HepG2 (cell line): ENCODE data around the gene CTXN1. TPM values are rescaled to one million over a fixed set of nuclear protein-coding genes. Genes with fewer than 3 reads are reported as not detected.

ENCODE experiments used
- AKNA ChIP-seq: sonication (generic); formaldehyde crosslinking; IDR thresholded peaks from 2 replicates; pipeline ENCODE4 v1.4.0; 2020; ENCODE audit warnings: missing genetic modification reagents, borderline replicate concordance
- BHLHE40 ChIP-seq: IDR thresholded peaks from 2 replicates; pipeline ENCODE4 v1.6.1; 2011; ENCODE audit warnings: low read length, improper control_type of control experiment
- CBFB ChIP-seq: sonication (generic); formaldehyde crosslinking; IDR thresholded peaks from 2 replicates; pipeline ENCODE4 v1.4.0; 2020; ENCODE audit warnings: missing genetic modification reagents
- DBP ChIP-seq: sonication (generic); formaldehyde crosslinking; IDR thresholded peaks from 2 replicates; pipeline ENCODE4 v1.4.0; 2020; ENCODE audit warnings: missing genetic modification reagents; ENCODE audit errors: not compliant biosample characterization
- ETV5 ChIP-seq: IDR thresholded peaks from 2 replicates; pipeline ENCODE4 v1.6.1; 2018; ENCODE audit warnings: missing biosample characterization, missing genetic modification reagents, inconsistent platforms, borderline replicate concordance
- ETV6 ChIP-seq: sonication (generic); formaldehyde crosslinking; conservative IDR thresholded peaks from 2 replicates; pipeline ENCODE4 v1.4.0; 2020; ENCODE audit warnings: missing genetic modification reagents
- GPN1 ChIP-seq: sonication (generic); formaldehyde crosslinking; IDR thresholded peaks from 2 replicates; pipeline ENCODE4 v1.5.1; 2020; ENCODE audit warnings: missing genetic modification reagents, borderline replicate concordance
- HNF4G ChIP-seq, 2 experiments: sonication (generic) in 1 of 2; formaldehyde crosslinking in 1 of 2; IDR thresholded peaks; 2 replicates each; pipeline versions ENCODE4 v1.4.0 to v1.6.1; 2011 to 2020; ENCODE audit warnings: borderline replicate concordance in 2 of 2, low read depth in 2 of 2, mild to moderate bottlenecking in 2 of 2, low read length in 1 of 2, missing genetic modification reagents in 1 of 2, moderate library complexity in 1 of 2
- IRF9 ChIP-seq: sonication (generic); formaldehyde crosslinking; IDR thresholded peaks from 2 replicates; pipeline ENCODE4 v1.8.0; 2022; ENCODE audit warnings: missing genetic modification reagents, mild to moderate bottlenecking, borderline replicate concordance
- MTA1 ChIP-seq: sonication (generic); formaldehyde crosslinking; IDR thresholded peaks from 2 replicates; pipeline ENCODE4 v1.4.0; 2020; ENCODE audit warnings: missing genetic modification reagents, mild to moderate bottlenecking, borderline replicate concordance
- NFE2 ChIP-seq: sonication (generic); formaldehyde crosslinking; IDR thresholded peaks from 2 replicates; pipeline ENCODE4 v1.4.0; 2020; ENCODE audit warnings: missing genetic modification reagents
- POLR2AphosphoS5 ChIP-seq: IDR thresholded peaks from 2 replicates; pipeline ENCODE4 v1.6.1; 2012; ENCODE audit warnings: low read depth, low read length
- PPARG ChIP-seq: conservative IDR thresholded peaks from 2 replicates; pipeline ENCODE4 v1.6.1; 2016; ENCODE audit warnings: missing biosample characterization, missing genetic modification reagents
- ZBTB39 ChIP-seq: sonication (generic); formaldehyde crosslinking; IDR thresholded peaks from 2 replicates; pipeline ENCODE4 v1.5.0; 2020; ENCODE audit warnings: missing genetic modification reagents
- ZMAT3 ChIP-seq: sonication (generic); formaldehyde crosslinking; conservative IDR thresholded peaks from 2 replicates; pipeline ENCODE4 v1.7.0; 2021; ENCODE audit warnings: missing genetic modification reagents
- ZNF12 ChIP-seq: sonication (generic); formaldehyde crosslinking; IDR thresholded peaks from 2 replicates; pipeline ENCODE4 v1.5.0; 2020; ENCODE audit warnings: missing genetic modification reagents
- ZNF44 ChIP-seq: sonication (generic); formaldehyde crosslinking; IDR thresholded peaks from 2 replicates; pipeline ENCODE4 v1.5.1; 2020; ENCODE audit warnings: mild to moderate bottlenecking, missing genetic modification reagents
- polyA plus RNA-seq, 8 experiments: library from polyadenylated mRNA; depleted of rRNA in 3 of 8; stranded (reverse) in 7 of 8; unstranded in 1 of 8; fragments of >200 nt; fragmentation: Illumina TruSeq in 4 of 8; extraction: Trizol in 4 of 8; gene quantifications; 2 replicates each; pipeline versions ENCODE4 v1.2.1 to v1.2.3, GENCODE V29; 2011 to 2016; ENCODE audit warnings: low read depth in 4 of 8, missing spikeins in 1 of 8, mixed read lengths in 1 of 8; ENCODE audit not compliant: insufficient read depth in 1 of 8
- total RNA-seq, 5 experiments: library from RNA; depleted of rRNA; stranded (reverse); fragments of >200 nt; fragmentation: Illumina TruSeq; extraction: Trizol; gene quantifications; 2 replicates each; pipeline ENCODE4 v1.2.3, GENCODE V29; 2016; ENCODE audit warnings: low read depth in 1 of 5

The CTXN1 gene
- total and polyA plus RNA-seq, 2 of the 13 experiments (the other 11 are each of a cell fraction or from before 2014, with no cell fraction given) = 0.11 TPM; not detected in 1

- TF ChIP-seq ZBTB39 (CRISPR knock-in tag) (peak; percentile 61; the same call in 1 of the 2 replicates), ETV6 (CRISPR knock-in tag) (peak; percentile 69; the same call in 1 of the 2 replicates), ZMAT3 (peak; percentile 85), BHLHE40 (no peak), IRF9 (CRISPR knock-in tag) (peak; percentile 79; the same call in 1 of the 2 replicates), ZNF44 (no peak), ETV5 (peak; percentile 32; the same call in 1 of the 2 replicates), PPARG (CRISPR knock-in tag) (no peak), MTA1 (CRISPR knock-in tag) (no peak), NFE2 (CRISPR knock-in tag) (no peak), GPN1 (peak; percentile 45; the same call in 1 of the 2 replicates), AKNA (CRISPR knock-in tag) (no peak), POLR2AphosphoS5 (no peak), CBFB (CRISPR knock-in tag) (no peak), ZNF12 (0 out of 2 replicates have a peak, but pooled peaks have one; percentile 24), HNF4G (IDR thresholded peaks at IDR 0.05; ENCODE audit: borderline replicate concordance, low read depth, low read length) (no peak; the same call in 1 of the 2 replicates), HNF4G (CRISPR knock-in tag; IDR thresholded peaks at IDR 0.05; ENCODE audit: borderline replicate concordance, low read depth) (no peak), DBP (CRISPR knock-in tag) (no peak)
Measured at GRCh38 chr19:7925171-7925851, 624 bp downstream of the CTXN1 start (continued).
